ENCODE results near the gene LONRF2.

LONRF2 gene

GRCh38 chr2:100256849-100257248, 65.5 kb downstream of the LONRF2 start:
- no peak for DNase-seq (ENCODE audit: low read depth)
- H3K4me3 ChIP-seq (ENCODE audit: low read length): no peak overlapping the region
- TF ChIP-seq CTCF (IDR thresholded peaks at IDR 0.05; ENCODE audit: insufficient read depth, low read depth, low read length, missing control alignments): no peak

GRCh38 chr2:100256416-100256815, 65.9 kb downstream of the LONRF2 start:
- TF ChIP-seq CTCF (IDR thresholded peaks at IDR 0.05; ENCODE audit: insufficient read depth, low read depth, low read length, missing control alignments): no peak
- no peak for DNase-seq (ENCODE audit: low read depth)
- no peak overlapping the region for H3K4me3 ChIP-seq (ENCODE audit: low read length)

GRCh38 chr2:100254646-100255210, 67.6 kb downstream of the LONRF2 start:
- no peak overlapping the region for H3K4me3 ChIP-seq (ENCODE audit: low read length)
- DNase-seq (ENCODE audit: low read depth): no peak
- no peak for TF ChIP-seq CTCF (IDR thresholded peaks at IDR 0.05; ENCODE audit: insufficient read depth, low read depth, low read length, missing control alignments)

- no peak for TF ChIP-seq CTCF (IDR thresholded peaks at IDR 0.05; ENCODE audit: insufficient read depth, low read depth, low read length, missing control alignments)
- no peak overlapping the region for H3K4me3 ChIP-seq (ENCODE audit: low read length)
- DNase-seq (ENCODE audit: low read depth): no peak
Measured at GRCh38 chr2:100253786-100254185, 68.5 kb downstream of the LONRF2 start.

GRCh38 chr2:100252811-100253698, 69.2 kb downstream of the LONRF2 start:
- no peak for DNase-seq (ENCODE audit: low read depth)
- no peak overlapping the region for H3K4me3 ChIP-seq (ENCODE audit: low read length)
- TF ChIP-seq CTCF (IDR thresholded peaks at IDR 0.05; ENCODE audit: insufficient read depth, low read depth, low read length, missing control alignments): no peak

- H3K4me3 ChIP-seq (ENCODE audit: low read length): no peak overlapping the region
- TF ChIP-seq CTCF (IDR thresholded peaks at IDR 0.05; ENCODE audit: insufficient read depth, low read depth, low read length, missing control alignments): no peak
- no peak for DNase-seq (ENCODE audit: low read depth)
Measured at GRCh38 chr2:100250645-100251044, 71.7 kb downstream of the LONRF2 start.

All from epithelial cell of esophagus (primary cell).